ENCODE results near the gene TMEM26.

Gene TMEM26

DNA sequence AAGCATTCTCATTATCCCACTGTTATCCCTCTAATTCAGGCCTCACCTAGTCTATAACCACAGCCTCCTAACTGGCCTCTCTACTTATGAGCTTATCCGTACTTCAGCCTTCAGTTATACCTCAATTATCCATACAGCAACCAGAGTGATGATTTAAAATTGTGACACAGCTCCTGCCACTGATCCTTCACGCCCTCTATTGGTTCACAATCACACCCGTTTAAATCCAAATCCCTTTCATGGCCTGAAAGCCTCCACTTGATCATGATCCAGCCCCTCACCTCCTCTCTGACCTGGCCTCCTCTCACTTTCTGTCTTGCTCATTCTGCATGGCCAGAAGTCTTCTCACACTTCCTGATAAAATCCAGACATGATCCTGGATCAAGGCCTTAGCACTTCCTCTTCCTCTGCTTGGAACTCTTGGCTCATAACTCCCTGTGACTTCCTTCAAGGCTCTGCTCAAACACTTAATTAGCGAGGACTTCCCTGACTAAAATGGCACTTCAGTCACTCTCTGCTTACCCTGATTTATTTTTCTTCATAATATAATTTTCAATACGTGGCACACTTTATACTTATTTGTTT lies 19.0 kb upstream of the TMEM26 start:
- TF ChIP-seq, protein P1, sequence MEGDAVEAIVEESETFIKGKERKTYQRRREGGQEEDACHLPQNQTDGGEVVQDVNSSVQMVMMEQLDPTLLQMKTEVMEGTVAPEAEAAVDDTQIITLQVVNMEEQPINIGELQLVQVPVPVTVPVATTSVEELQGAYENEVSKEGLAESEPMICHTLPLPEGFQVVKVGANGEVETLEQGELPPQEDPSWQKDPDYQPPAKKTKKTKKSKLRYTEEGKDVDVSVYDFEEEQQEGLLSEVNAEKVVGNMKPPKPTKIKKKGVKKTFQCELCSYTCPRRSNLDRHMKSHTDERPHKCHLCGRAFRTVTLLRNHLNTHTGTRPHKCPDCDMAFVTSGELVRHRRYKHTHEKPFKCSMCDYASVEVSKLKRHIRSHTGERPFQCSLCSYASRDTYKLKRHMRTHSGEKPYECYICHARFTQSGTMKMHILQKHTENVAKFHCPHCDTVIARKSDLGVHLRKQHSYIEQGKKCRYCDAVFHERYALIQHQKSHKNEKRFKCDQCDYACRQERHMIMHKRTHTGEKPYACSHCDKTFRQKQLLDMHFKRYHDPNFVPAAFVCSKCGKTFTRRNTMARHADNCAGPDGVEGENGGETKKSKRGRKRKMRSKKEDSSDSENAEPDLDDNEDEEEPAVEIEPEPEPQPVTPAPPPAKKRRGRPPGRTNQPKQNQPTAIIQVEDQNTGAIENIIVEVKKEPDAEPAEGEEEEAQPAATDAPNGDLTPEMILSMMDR (IDR thresholded peaks at IDR 0.05; ENCODE audit: extremely low read depth, insufficient read depth, missing control alignments) = no peak
- DNase-seq (ENCODE audit: low spot score) = no peak
- in situ Hi-C loops (cut with MboI; ENCODE audit: low pct_unique_long_range_greater_than_20kb, low sequenced_read_pairs, unreplicated experiment) = no loop called here

DNA sequence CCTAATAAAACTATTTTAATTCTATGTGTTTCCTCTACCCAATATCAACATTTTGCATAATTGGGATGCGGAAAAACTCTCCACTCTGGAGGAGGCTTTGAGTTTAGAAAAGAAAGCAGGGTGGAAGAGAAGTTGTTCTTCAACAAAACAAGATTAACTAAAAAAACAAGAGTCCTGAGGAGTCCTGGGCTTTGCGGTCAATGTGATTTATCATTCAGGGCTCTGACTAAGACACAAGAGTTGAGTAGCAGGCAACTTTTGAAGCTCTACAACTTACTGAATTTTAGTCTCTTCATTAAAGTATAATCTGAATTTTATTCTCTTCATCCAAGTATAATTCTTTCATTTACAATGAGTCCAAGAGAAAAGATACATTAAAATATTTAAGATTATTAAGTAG lies 18.3 kb upstream of the TMEM26 start:
- TF ChIP-seq, protein P1 (IDR thresholded peaks at IDR 0.05; ENCODE audit: extremely low read depth, insufficient read depth, missing control alignments) = no peak
- no peak for DNase-seq (ENCODE audit: low spot score)
- in situ Hi-C loops (cut with MboI; ENCODE audit: low pct_unique_long_range_greater_than_20kb, low sequenced_read_pairs, unreplicated experiment) = no loop called here

DNA sequence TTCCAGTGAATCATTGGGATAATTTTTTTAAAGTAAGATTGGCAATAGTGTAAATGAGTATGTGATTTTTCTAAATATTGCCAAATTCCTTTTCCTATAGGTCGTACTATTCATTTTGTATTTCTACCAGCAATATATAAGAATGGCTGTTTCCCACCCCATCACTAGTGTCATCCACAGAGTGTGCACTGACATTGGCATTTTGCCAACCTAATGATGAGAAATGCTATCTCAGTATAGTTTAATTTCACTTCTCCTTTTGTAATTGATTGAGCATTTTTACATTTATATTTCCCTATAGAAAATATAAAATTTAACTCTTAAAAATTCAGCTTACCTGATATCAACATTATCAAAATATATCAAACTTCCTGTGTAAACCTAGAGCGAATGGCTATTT lies 17.6 kb upstream of the TMEM26 start:
- TF ChIP-seq, protein P1 (IDR thresholded peaks at IDR 0.05; ENCODE audit: extremely low read depth, insufficient read depth, missing control alignments) = no peak
- no peak for DNase-seq (ENCODE audit: low spot score)
- in situ Hi-C loops (cut with MboI; ENCODE audit: low pct_unique_long_range_greater_than_20kb, low sequenced_read_pairs, unreplicated experiment) = no loop called here

DNA sequence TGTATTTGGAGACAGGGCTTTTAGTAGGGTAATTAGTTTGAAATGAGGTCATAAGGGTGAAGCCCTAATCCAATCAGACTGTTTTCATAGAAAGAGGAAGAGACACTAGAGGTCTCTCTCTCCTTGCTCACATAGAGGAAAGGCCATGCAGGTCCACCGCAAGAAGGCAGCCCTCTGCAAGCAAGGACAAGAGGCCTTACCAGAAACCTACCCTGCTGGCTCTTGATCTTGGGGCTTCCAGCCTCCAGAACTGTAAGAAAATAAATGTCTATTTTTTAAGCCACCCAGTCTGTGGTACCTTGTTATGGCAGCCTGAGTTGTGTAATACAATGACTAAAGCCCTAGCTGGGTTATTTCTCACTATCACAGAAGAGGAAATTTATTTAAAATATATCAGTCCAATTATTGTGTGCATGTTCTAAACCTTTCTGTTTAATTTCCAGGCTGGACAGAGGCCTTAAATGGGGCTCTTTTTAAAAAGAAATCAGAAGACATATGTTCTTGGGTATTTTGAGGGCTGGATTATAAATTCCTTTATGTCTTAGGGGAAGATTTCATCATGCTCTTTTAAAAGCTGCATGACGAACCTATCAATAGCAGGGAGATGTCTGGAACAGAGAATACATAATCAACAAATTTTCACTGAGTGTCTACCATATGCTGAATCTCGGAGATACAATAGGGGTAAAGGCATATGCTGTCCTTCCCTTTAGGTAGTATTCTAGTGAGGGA lies 12.9 kb upstream of the TMEM26 start:
- TF ChIP-seq, protein P1 (IDR thresholded peaks at IDR 0.05; ENCODE audit: extremely low read depth, insufficient read depth, missing control alignments) = no peak
- in situ Hi-C loops (cut with MboI; ENCODE audit: low pct_unique_long_range_greater_than_20kb, low sequenced_read_pairs, unreplicated experiment) = no loop called here
- no peak for DNase-seq (ENCODE audit: low spot score)

DNA sequence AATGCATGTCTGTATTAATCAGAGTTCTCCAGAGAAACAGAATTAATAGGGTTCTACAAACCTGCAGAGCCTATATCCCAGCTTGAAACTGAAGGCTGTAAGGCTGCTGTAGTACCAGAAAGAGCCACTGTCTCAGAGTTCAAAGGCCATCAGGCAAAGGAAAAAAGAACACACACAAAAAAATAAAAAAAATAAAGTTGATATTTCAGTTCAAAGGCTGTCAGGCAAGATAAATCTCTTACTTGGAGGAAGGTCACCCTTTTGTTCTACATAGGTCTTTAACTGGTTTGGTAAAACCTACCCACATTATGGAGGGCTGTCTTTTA lies 12.0 kb upstream of the TMEM26 start:
- TF ChIP-seq, protein P1 (IDR thresholded peaks at IDR 0.05; ENCODE audit: extremely low read depth, insufficient read depth, missing control alignments) = no peak
- DNase-seq (ENCODE audit: low spot score) = no peak
- in situ Hi-C loops (cut with MboI; ENCODE audit: low pct_unique_long_range_greater_than_20kb, low sequenced_read_pairs, unreplicated experiment) = no loop called here

DNA sequence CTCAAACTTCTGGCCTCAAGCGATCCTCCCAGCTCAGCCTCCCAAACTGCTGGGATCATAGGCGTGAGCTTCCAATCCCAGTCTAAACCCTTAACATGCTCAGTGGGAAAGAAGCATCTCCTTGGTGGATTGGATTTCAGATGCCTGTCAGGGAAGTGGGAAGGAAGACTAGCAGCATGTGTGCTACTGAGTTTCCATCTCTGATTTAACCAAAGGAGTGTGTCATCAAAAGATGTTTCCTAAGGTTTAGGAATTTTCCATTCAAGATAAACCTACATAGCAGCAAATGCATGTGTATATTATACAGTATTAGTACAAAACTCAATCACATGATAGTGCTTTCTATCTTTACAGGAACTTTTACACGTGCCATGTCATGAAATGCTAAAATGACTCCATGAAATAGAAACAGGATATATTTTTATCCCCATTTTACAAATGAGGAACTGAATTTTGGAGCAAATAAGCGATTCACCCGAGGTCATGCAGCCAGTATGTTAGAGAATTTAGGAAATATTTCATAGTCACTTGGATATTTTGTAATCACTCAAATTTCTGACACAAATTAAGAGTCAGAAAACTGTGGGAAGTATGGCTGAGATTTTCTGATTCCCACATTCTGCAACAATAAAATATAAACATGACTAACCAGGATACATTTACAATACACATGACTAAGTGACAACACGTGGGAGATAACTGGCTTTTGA lies 11.4 kb upstream of the TMEM26 start:
- in situ Hi-C loops (cut with MboI; ENCODE audit: low pct_unique_long_range_greater_than_20kb, low sequenced_read_pairs, unreplicated experiment) = no loop called here
- TF ChIP-seq, protein P1 (IDR thresholded peaks at IDR 0.05; ENCODE audit: extremely low read depth, insufficient read depth, missing control alignments) = no peak
- DNase-seq (ENCODE audit: low spot score) = no peak
